ENCODE measurements around the gene PCNT.

- TF ChIP-seq CTCF (IDR thresholded peaks at IDR 0.05 in 4 of 5, conservative IDR thresholded peaks at IDR 0.05 in 1 of 5), result no peak
- no peak for TF ChIP-seq POLR2A (IDR thresholded peaks at IDR 0.05)
Observed at GRCh38 chr21:46384556-46384955, 60.6 kb downstream of the PCNT start.
